DMS 273 (cell line): Measurements from ENCODE around the gene ERRFI1.
"Not testable (repeated sequence)": the region's sequence is repeated elsewhere in the genome, so short reads cannot be mapped to it uniquely, and the experiment has no call there.

ENCODE experiments used
- DNase-seq: peaks from one replicate; lab custom pipeline; 2025; ENCODE audit not compliant: unreplicated experiment; lab: John Stamatoyannopoulos, UW

ERRFI1 gene

DNA sequence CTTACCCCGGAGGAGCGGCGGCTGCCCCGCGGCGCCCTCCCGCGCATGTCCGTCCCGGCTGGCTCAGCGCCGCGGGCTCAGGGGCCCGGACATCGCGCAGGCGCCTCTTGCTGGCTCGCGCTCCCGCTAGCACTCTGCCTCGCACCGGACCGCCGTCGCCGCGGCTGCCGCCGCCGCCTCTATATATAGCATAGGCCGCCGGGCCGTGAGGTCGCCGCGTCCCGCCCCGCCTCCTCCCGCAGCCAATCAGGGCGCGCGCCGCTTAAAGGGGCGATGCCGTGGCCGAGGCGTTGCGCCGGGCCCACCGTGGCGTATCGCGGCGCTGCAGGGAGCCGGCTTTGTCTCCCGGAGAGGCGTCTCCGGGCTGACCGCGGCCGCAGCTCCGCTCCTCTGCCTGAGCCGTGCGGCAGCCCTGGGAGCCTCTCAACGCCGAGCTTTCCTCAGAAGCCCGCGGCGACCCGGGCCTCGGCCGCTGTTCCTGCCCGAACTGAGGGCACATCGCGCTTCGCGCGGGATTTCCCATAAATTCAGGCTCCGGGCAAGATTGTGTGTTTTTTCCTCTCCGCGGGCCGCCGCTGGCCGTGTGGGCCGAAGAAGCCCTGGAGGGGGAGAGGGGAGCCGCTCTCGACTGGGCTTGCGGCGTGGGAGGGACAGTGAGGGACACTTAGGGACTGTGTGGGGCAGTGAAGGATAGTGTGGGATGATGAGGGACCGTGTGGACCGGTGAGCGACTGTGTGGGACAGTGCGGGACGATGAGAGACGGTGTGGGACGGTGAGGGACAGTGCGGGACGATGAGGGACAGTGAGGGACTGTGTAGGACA lies at the start of gene ERRFI1:
TSS of gene ERRFI1 (minus strand) at position 157 of the 823 bp plus-strand sequence. CDS start 10,690 bp downstream, outside the sequence.
- DNase-seq = peak; percentile 97

DNA sequence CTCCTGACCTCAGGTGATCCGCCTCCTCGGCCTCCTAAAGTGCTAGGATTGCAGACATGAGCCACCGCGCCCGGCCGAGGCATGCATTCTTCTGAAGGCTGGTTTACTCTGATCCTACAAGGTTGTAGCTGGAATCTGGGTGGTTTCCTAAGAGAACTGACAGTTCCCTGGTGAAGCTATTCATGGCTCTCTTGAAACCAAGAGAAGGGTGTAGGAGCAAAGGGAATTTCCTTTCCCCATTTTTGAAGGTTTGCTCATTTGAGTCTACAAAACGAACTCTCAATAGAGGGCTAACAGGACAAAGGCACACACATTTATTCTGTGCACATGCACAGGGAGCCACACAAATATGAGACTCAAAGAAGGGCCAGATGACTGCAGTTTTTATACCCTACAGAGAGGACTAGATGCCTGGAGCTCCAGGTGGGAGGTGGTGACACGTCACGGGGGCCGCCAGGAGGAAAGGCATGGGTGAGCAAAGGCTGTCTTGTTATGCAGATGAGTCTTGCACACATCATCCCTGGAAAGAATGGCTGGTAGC lies 49.5 kb upstream of the ERRFI1 start:
- no peak for DNase-seq

DNA sequence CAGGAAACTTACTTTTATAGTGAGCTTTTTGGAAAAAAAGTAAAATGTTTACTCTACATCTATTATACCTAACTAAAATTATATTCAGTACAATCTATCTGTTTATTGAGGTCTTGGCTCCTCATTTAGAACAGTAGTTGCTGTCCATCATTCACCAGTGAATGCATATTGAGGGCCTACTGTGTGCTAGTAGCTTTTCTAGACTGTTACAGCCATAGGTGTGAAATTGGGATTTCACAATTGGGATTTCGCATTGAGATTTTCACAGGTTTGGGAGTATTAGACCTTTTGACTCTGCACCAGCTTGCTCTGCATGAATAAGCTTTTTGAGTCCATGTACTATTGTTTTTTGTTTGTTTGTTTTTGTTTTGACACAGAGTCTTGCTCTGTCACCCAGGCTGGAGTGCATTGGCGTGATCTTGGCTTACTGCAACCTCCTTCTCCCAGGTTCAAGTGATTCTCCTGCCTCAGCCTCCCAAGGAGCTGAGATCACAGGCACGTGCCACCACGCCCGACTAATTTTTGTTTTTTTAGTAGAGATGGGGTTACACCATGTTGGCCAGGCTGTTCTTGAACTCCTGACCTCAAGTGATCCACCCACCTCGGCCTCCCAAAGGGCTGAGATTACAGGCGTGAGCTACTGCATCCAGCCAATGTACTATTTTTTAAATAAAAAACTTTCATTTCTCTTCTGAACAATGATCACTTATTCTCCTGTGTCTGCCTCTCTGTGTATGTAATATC lies 47.2 kb upstream of the ERRFI1 start:
- no peak for DNase-seq

DNA sequence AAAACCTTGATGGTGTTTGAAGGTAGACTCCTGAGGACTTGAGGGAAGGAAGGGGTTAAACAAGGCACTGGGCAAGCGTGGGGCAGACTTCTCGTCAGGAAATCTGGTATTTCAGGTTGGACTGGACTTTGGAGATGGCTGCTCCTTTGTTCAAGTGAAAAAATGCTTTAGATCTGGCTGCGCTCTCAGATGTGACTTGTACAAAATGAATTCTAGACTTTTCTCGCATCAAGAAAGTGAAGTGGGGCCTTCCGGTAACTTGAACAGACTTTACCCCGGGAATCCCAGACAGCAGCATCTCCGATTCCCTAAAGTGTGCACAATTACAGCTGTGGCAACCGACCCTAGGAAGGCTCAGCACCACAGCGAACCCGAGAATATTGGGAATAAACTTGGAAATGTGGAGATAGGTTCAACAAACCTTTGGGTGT lies 44.3 kb upstream of the ERRFI1 start:
- DNase-seq = no peak

DNA sequence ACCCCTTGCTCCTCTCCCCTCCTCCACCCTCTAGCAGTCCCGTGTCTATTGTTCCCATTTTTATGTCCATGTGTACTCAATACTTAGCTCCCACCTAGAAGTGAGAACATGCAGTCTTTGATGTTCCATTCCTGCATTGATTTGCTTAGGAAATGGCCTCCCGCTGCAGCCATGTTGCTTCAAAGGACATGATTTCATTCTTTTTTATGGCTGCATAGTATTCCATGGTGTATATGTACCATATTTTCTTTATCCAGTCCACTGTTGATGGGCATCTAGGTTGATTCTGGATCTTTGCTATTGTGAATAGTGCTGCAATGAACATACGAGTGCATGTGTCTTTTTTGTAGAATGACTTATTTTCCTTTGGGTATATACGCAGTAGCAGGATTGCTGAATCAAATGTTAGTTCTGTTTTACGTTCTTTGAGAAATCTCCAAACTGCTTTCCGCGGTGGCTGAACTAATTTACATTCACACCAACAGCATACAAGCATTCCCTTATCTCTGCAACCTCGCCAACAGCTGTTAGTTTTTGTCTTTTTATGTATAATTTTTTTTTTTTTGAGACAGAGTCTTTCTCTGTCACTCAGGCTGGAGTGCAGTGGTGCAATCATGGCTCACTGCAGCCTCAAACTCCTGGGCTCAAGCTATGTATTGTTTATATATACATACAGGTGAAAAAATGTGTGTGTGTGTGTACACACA lies 43.7 kb upstream of the ERRFI1 start:
- not testable (repeated sequence) for DNase-seq

GRCh38 chr1:8065369-8065768 lies 39.3 kb upstream of the ERRFI1 start:
- DNase-seq = no peak

DNA sequence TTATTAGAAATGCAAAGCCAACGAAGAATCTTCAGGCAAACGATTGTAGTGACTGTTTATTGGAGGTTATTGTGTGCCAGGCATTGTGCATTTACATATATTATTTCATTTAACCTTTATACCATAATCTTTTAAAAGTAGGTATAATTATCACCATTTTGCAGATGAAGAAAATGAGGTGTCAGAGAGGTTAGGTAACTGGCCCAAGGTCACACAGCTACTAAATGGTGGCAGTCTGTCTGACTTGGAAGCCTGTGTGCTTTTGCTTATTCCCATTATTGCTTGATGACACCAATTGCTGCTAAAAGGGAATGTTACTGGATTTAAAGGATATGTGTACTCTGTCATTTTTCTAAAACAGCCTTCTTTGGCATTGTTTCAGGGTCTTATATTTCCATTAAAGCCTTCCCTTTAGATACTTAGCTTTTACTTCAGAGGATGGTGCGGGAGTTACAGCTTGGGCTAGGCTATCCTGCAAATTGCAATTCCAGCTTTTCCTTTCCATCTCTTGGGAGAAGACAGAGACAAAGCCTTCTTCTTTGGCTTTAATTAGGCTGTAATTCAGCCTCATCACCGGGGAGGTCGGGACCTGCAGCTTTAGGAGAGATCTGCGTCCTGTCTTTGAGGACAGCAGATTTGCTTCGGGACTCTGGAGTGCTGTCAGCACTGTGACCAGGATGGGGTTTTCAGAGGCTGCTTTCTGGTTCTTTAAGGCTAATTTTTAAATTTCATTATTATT lies 37.4 kb upstream of the ERRFI1 start:
- no peak for DNase-seq

GRCh38 chr1:8062861-8063260 lies 36.8 kb upstream of the ERRFI1 start:
- DNase-seq = no peak

DNA sequence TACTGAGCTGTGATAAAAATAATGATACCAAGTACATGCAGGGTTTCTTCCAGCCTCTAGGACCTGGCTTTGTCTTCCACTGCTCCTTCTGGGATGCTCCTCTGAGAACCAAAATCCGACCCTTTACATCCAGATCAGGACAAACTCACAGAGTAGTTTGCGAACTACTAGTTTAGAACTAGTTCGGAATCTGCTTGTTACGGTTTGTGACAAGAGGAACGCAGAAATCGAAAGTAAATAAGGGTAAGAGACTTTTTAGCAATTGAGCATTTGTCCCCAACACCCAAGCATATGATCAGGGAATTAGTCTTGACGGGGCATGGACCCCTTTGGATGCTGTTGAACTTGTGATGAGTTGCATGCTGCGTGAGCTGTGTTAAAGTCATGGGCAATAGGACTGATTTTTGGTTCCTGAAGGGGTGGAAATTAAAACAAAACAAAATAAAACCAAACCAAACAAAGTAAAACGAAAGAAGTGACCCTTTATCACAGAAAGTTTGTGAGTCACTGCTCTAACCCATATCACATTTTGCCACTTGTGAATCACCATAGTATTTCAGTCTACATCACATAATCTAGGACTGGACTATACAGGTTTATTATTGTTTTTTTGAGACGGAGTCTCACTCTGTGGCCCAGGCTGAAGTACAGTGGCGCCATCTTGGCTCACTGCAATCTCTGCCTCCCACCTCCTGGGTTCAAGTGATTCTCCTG lies 35.7 kb upstream of the ERRFI1 start:
- DNase-seq = no peak

DNA sequence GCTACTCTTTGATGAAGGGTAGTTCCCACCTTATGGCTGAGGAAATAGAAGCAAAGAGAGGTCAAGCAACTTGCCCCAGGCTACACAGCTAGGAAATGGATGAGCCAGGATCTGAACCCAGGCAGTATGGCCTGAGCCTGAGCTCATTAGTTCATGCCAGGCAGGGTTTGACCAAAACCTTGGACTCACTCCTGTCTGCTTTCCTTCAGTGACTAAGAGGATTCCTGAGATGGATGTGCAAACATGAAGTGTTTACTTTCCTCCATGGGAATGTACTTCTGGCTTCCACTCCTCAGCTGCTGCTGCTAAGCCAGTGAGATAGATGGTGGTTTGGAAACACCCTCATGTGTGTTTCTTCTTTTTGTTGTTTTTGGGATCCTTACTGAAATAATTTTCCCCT lies 35.1 kb upstream of the ERRFI1 start:
- no peak for DNase-seq

DNA sequence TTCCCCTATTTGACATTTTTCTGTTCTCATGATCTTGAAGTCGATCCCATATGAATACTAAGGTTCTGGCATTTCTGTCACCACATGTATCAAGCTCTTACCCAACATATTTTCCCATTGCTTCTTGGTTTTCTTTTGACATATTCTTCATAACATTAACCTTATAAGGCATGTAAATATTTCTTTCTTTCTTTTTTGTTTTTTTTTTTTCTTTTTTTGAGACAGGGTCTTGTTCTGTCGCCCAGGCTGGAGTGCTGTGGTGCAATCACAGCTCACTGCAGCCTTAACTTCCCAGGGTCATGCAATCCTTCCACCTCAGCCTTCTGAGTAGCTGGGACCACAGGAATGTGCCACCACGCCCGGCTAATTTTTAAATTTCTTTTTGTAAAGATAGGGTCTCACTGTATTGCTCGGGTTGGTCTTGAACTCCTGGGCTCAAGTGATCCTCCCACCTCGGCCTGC lies 33.1 kb upstream of the ERRFI1 start:
- no peak for DNase-seq

DNA sequence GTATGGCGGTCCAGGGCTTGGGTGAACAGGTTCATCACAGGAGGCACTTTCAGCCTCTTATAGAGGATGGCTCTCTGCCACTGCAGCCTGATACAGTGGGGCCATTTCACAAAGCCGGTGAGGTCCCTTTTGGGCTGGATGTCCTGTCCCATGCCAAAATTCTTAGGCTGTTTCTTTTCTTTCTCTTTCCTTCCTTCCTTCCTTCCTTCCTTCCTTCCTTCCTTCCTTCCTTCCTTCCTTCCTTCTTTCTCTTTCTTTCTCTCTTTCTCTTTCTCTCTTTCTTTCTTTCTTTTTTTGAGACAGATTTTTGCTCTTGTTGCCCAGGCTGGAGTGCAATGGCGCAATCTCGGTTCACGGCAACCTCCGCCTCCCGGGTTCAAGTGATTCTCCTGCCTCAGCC lies 31.7 kb upstream of the ERRFI1 start:
- DNase-seq = not testable (repeated sequence)

- DNase-seq = no peak
Measured at GRCh38 chr1:8055973-8056372, 29.9 kb upstream of the ERRFI1 start.

GRCh38 chr1:8053878-8054567 lies 27.9 kb upstream of the ERRFI1 start:
- DNase-seq = no peak

GRCh38 chr1:8051650-8052049 lies 25.5 kb upstream of the ERRFI1 start:
- no peak for DNase-seq

GRCh38 chr1:8049229-8049628 lies 23.1 kb upstream of the ERRFI1 start:
- DNase-seq = not testable (repeated sequence)

DNA sequence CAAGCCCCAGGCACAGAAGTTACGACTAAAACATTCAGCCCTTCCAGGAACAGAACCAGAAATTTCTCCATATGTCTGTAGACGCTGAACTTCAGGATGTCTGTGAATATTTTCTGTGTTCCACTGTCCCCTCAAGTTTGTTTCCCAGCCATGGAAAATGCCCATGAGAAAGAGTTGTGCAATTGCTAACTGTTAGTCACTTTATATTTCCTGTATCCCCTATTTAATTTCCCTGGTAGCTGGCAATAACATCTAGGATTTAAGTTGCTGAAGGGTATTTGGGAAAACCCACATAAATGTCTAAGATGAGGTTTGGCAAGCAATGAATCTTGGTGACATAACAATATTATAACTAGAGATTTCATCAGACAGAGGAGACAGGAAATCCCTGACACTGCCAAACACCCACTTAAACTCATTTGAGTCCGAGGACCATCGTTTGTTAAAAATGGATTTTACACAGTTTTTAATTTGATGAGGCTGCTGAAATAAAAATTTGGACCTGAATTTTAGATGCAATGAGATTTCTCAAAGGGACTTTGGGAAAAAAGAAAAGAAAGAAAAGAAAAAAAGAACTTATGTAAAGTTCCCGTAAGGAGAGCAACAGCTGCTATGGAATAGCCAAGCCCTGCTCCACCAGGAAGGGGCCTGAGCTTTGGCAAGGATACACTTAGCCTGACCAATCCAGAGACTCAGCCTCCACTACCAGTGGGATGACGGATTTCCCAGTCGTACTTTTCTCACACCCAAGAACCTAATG lies 21.8 kb upstream of the ERRFI1 start:
- peak; percentile 55 for DNase-seq

- peak; percentile 56 for DNase-seq
Measured at GRCh38 chr1:8047112-8047511, 21.0 kb upstream of the ERRFI1 start.

GRCh38 chr1:8046391-8046790 lies 20.3 kb upstream of the ERRFI1 start:
- no peak for DNase-seq
